ENCODE results near the gene SPTBN4.

The SPTBN4 gene

DNA sequence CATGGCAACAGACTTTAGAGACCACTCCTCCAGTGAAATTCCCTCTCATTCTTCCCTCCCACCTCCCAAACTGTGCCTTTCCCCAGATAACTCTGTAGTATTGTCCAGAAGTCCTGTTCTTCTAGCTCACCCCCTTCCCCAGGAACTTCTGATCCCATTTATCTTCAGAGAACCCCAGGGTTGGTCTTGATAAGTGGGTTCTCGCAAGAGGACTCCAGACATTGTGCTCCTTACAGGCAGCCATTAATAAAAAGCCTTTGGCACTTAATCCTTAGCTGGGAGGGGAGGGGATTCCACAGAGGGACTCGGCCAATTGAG is 136.2 kb downstream of the SPTBN4 start:
- H3K4me3 ChIP-seq (IDR thresholded peaks at IDR 0.05; ENCODE audit: insufficient read depth, low read depth, low read length): no peak overlapping the region
- H3K27ac ChIP-seq: no peak overlapping the region; the same call in 1 of the 2 replicates
- peak overlapping the region; percentile 93 for H3K4me2 ChIP-seq
- no peaks in the 10 kb centered on the region for H4K20me1 ChIP-seq (ENCODE audit: insufficient read depth)
- H3K9ac ChIP-seq: no peak overlapping the region
- peaks cover 36% of the 10 kb centered on the region for H3K27me3 ChIP-seq (ENCODE audit: insufficient read depth, low read depth)
- peaks cover 62% of the 10 kb centered on the region for H3K4me1 ChIP-seq (ENCODE audit: low read depth, poor library complexity, severe bottlenecking)
- peak overlapping the region; percentile 76; the same call in 1 of the 2 replicates for H2AFZ ChIP-seq (ENCODE audit: low read depth)
- no peaks in the 10 kb centered on the region for H3K36me3 ChIP-seq (ENCODE audit: insufficient read depth)
- TF ChIP-seq, protein P1, sequence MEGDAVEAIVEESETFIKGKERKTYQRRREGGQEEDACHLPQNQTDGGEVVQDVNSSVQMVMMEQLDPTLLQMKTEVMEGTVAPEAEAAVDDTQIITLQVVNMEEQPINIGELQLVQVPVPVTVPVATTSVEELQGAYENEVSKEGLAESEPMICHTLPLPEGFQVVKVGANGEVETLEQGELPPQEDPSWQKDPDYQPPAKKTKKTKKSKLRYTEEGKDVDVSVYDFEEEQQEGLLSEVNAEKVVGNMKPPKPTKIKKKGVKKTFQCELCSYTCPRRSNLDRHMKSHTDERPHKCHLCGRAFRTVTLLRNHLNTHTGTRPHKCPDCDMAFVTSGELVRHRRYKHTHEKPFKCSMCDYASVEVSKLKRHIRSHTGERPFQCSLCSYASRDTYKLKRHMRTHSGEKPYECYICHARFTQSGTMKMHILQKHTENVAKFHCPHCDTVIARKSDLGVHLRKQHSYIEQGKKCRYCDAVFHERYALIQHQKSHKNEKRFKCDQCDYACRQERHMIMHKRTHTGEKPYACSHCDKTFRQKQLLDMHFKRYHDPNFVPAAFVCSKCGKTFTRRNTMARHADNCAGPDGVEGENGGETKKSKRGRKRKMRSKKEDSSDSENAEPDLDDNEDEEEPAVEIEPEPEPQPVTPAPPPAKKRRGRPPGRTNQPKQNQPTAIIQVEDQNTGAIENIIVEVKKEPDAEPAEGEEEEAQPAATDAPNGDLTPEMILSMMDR (conservative IDR thresholded peaks at IDR 0.05; ENCODE audit: low read depth, low read length): no peak
- H3K79me2 ChIP-seq (ENCODE audit: insufficient read depth, low read depth): no peaks in the 10 kb centered on the region

DNA sequence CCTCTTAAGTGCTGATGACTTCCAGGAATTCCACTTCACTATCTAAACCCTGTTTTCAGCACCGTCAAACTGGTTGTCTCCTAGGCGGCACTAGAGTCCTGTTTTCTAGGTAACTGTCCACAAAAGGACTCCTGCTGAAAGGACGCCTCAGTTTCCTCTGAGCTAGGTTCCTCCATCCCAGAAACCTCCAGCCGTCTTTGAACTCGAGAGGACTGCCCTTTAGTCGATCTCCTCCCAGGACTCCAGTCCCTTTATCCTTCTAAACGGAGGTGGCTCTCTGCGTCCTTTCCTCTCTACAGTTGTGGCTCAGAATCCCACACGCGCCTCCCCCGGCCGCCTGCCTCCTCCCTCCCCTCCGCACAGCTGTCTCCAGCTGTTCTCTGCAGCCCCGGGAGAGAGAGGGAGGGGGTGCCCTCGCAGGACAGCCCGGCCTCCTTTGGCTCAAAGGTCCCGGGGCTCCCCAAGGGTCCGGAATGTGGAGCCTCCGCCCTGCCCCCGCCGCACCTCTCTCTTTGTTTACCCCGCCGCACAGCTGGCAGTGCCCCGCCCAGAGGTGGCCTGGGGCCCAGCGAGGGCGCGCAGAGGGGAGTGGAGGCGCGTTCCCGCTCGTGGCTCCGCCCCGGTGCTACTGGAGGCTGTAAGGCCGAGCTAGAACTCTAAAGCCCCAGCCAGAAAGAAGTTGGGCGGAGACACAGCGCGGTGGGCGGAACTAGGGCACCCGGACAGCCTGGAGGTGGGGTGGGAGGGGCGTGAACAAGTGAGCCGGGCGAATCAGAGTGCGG is 136.8 kb downstream of the SPTBN4 start:
- H4K20me1 ChIP-seq (ENCODE audit: insufficient read depth): no peaks in the 10 kb centered on the region
- no peaks in the 10 kb centered on the region for H3K36me3 ChIP-seq (ENCODE audit: insufficient read depth)
- peaks cover 58% of the 10 kb centered on the region for H3K4me1 ChIP-seq (ENCODE audit: low read depth, poor library complexity, severe bottlenecking)
- no peak overlapping the region for H3K4me3 ChIP-seq (IDR thresholded peaks at IDR 0.05; ENCODE audit: insufficient read depth, low read depth, low read length)
- TF ChIP-seq, protein P1 (conservative IDR thresholded peaks at IDR 0.05; ENCODE audit: low read depth, low read length): no peak
- H3K27ac ChIP-seq: no peak overlapping the region; the same call in 1 of the 2 replicates
- peaks cover 31% of the 10 kb centered on the region for H3K27me3 ChIP-seq (ENCODE audit: insufficient read depth, low read depth)
- peak overlapping the region; percentile 93 for H3K4me2 ChIP-seq
- no peaks in the 10 kb centered on the region for H3K79me2 ChIP-seq (ENCODE audit: insufficient read depth, low read depth)
- H2AFZ ChIP-seq (ENCODE audit: low read depth): peak overlapping the region; percentile 76; the same call in 1 of the 2 replicates
- no peak overlapping the region for H3K9ac ChIP-seq

- Histone ChIP-seq H3K9ac (no peak overlapping the region), H3K4me3 (IDR thresholded peaks at IDR 0.05; ENCODE audit: insufficient read depth, low read depth, low read length) (no peak overlapping the region), H3K36me3 (ENCODE audit: insufficient read depth) (no peaks in the 10 kb centered on the region), H3K27ac (peak overlapping the region; percentile 67; the same call in 1 of the 2 replicates), H2AFZ (ENCODE audit: low read depth) (peak overlapping the region; percentile 51; the same call in 1 of the 2 replicates), H3K79me2 (ENCODE audit: insufficient read depth, low read depth) (no peaks in the 10 kb centered on the region), H3K27me3 (ENCODE audit: insufficient read depth, low read depth) (peaks cover 24% of the 10 kb centered on the region), H4K20me1 (ENCODE audit: insufficient read depth) (no peaks in the 10 kb centered on the region), H3K4me1 (ENCODE audit: low read depth, poor library complexity, severe bottlenecking) (peaks cover 58% of the 10 kb centered on the region), H3K4me2 (peak overlapping the region; percentile 79; the same call in 1 of the 2 replicates)
- TF ChIP-seq, protein P1 (conservative IDR thresholded peaks at IDR 0.05; ENCODE audit: low read depth, low read length): no peak
Observed at GRCh38 chr19:40604171-40604646, 137.4 kb downstream of the SPTBN4 start.

DNA sequence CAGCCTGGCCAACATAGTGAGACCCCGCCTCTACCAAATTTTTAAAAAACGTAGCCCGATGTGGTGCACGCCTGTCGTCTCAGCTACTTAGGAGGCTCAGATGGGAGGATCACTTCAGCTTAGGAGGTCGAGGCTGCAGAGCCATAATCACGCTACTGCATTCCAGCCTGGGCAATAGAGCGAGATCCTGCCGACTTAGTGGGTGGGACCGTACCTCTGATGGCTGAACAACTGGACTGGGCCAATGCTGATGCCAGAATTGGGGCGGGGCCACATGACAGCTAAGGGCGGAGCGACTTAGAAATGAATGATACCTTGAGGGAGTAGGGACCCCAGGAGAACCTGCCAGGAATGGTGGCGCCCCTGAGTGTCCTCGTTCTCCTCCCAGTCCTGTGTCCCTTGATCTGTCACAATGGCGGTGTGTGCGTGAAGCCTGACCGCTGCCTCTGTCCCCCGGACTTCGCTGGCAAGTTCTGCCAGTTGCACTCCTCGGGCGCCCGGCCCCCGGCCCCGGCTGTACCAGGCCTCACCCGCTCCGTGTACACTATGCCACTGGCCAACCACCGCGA is 137.9 kb downstream of the SPTBN4 start:
- no peaks in the 10 kb centered on the region for H3K36me3 ChIP-seq (ENCODE audit: insufficient read depth)
- no peaks in the 10 kb centered on the region for H4K20me1 ChIP-seq (ENCODE audit: insufficient read depth)
- H3K4me3 ChIP-seq (IDR thresholded peaks at IDR 0.05; ENCODE audit: insufficient read depth, low read depth, low read length): no peak overlapping the region
- peak overlapping the region; percentile 67 for H3K27ac ChIP-seq
- H3K4me1 ChIP-seq (ENCODE audit: low read depth, poor library complexity, severe bottlenecking): peaks cover 54% of the 10 kb centered on the region
- TF ChIP-seq, protein P1 (conservative IDR thresholded peaks at IDR 0.05; ENCODE audit: low read depth, low read length): no peak
- peaks cover 19% of the 10 kb centered on the region for H3K27me3 ChIP-seq (ENCODE audit: insufficient read depth, low read depth)
- H3K4me2 ChIP-seq: peak overlapping the region; percentile 79; the same call in 1 of the 2 replicates
- peak overlapping the region; percentile 56; the same call in 1 of the 2 replicates for H3K9ac ChIP-seq
- peak overlapping the region; percentile 51 for H2AFZ ChIP-seq (ENCODE audit: low read depth)
- no peaks in the 10 kb centered on the region for H3K79me2 ChIP-seq (ENCODE audit: insufficient read depth, low read depth)
